Stimulated activated effector memory CD8-positive, alpha-beta T cell treated with anti-CD3 and anti-CD28 coated beads, Interleukin-12 subunit alpha, Interleukin-12 subunit beta, amount 100 ng/mL, for 72 hours (primary cell): Measurements from ENCODE around the gene HMGXB4.

Source experiments
- ATAC-seq: fragments of 150-1000 bp; cut with Tn5 transposase; 2 replicates; pipeline ENCODE4 v1.10.0; 2021
- DNase-seq, 2 donors: peaks; one replicate each; pipeline ENCODE4 v3.0.0; 2021 to 2022; ENCODE audit warnings: low spot score in 2 of 2
- H3K27ac Mint-ChIP-seq: one replicate; pipeline ENCODE4 v1.8.0; 2022; ENCODE audit warnings: mild to moderate bottlenecking, mixed read lengths
- H3K36me3 Mint-ChIP-seq: one replicate; pipeline ENCODE4 v1.8.0; 2022; ENCODE audit warnings: mild to moderate bottlenecking, mixed read lengths
- H3K4me1 Mint-ChIP-seq: one replicate; pipeline ENCODE4 v1.8.0; 2022; ENCODE audit warnings: mixed read lengths
- H3K4me3 Mint-ChIP-seq: one replicate; pipeline ENCODE4 v1.8.0; 2022; ENCODE audit warnings: mild to moderate bottlenecking, mixed read lengths
- H3K9me3 Mint-ChIP-seq: one replicate; pipeline ENCODE4 v1.8.0; 2022; ENCODE audit warnings: mixed read lengths

HMGXB4 gene

DNA sequence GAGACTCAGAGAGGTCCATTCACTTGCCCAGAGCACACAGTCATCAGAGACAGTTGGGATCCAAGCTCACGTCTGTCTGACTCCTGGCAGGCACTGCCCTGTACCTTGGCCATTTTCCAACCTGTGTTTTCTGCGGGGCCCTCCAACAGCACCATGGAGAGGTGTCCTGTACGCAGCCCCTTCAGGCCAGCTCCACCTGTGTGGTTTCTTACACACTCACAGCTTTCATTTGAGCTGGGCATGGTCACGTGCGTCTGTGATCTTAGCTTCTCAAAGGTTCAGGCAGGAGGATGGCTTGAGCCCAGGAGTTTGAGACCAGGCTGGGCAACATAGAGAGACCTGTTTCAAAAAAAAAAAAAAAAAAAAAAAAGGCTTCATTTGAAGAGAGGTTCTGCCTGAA is 66.8 kb downstream of the HMGXB4 start:
- no peak overlapping the region for H3K27ac Mint-ChIP-seq
- peaks cover 10% of the 10 kb centered on the region for H3K4me1 Mint-ChIP-seq
- H3K9me3 Mint-ChIP-seq: no peaks in the 10 kb centered on the region
- H3K36me3 Mint-ChIP-seq: peaks cover 55% of the 10 kb centered on the region
- H3K4me3 Mint-ChIP-seq: no peak overlapping the region
- no peak for ATAC-seq
- DNase-seq: no peak

DNA sequence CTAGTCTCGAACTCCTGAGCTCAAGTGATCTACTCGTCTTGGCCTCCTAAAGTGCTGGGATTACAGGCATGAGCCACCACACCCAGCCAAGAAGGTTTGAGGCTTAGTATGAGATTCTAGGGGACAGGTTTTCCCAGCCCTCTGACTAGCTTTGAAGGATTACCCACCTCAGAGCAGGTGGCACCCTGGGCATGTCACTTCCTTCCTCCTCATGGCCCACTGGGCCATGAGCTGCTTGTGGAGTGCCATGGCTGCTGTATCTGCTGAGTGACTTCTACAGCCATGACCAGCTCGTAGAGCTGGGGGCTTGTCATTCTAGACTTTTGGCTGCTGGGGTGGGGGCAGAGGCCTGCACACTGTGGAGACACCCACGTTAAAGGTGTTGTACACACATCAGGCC is 67.5 kb downstream of the HMGXB4 start:
- DNase-seq: no peak
- H3K4me1 Mint-ChIP-seq: peaks cover 10% of the 10 kb centered on the region
- peaks cover 55% of the 10 kb centered on the region for H3K36me3 Mint-ChIP-seq
- H3K4me3 Mint-ChIP-seq: no peak overlapping the region
- no peak overlapping the region for H3K27ac Mint-ChIP-seq
- H3K9me3 Mint-ChIP-seq: no peaks in the 10 kb centered on the region
- no peak for ATAC-seq

DNA sequence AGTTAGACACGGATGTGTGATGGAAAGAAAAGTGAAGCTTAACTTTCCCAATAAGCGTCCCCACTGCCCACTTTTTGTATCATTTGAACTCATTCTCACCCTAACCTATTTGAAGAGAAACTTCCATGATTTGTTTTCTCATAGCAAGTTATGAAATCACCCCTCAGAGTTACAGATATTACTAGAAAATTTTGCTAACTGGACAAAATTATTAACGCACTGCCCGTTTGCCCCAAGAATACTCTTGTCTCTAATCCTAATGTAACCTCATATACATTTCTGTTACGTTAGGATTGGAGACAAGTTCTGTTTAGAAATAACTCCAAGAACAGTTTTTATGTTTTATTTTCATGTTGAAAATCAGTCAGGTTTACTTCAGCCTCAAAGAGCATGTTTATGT is 67.9 kb downstream of the HMGXB4 start:
- DNase-seq (no peak), ATAC-seq (no peak)
- Mint-ChIP-seq H3K4me3 (no peak overlapping the region), H3K4me1 (peaks cover 13% of the 10 kb centered on the region), H3K27ac (no peak overlapping the region), H3K9me3 (no peaks in the 10 kb centered on the region), H3K36me3 (peaks cover 57% of the 10 kb centered on the region)

DNA sequence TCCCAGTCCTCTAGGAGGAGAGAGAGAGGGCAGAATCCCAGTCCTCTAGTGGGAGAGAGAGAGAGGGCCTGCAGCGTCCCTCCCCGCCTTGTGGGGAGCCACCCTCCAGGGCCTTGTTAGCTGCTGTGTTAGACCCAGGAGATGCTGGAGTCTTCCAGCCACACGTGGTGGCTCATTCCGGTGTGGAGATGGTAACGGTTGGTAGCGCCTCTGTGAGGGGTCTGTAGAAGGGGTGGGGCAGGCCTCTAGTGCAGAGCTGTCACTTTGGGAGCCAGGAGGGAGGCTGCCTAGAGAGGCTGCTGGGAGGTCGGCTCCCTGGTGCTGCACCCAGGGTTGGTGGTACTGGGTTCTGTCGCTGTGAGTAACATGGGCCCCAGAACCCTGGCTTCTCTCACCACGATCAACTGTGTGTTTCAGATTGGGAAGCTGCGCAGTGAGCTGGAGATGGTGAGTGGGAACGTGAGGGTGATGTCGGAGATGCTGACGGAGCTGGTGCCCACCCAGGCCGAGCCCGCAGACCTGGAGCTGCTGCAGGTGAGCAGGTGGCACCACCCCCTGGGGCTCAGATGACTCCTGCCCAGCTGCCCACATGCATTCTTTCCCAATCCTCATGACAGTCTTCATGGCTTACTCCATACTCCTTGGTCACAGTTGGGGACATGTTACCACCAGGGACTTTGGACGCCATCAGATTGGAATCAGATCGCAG is 69.7 kb downstream of the HMGXB4 start:
- Mint-ChIP-seq H3K4me1 (peaks cover 20% of the 10 kb centered on the region), H3K27ac (peak overlapping the region; percentile 20), H3K36me3 (peaks cover 62% of the 10 kb centered on the region), H3K4me3 (no peak overlapping the region), H3K9me3 (no peaks in the 10 kb centered on the region)
- ATAC-seq: no peak
- no peak for DNase-seq

DNA sequence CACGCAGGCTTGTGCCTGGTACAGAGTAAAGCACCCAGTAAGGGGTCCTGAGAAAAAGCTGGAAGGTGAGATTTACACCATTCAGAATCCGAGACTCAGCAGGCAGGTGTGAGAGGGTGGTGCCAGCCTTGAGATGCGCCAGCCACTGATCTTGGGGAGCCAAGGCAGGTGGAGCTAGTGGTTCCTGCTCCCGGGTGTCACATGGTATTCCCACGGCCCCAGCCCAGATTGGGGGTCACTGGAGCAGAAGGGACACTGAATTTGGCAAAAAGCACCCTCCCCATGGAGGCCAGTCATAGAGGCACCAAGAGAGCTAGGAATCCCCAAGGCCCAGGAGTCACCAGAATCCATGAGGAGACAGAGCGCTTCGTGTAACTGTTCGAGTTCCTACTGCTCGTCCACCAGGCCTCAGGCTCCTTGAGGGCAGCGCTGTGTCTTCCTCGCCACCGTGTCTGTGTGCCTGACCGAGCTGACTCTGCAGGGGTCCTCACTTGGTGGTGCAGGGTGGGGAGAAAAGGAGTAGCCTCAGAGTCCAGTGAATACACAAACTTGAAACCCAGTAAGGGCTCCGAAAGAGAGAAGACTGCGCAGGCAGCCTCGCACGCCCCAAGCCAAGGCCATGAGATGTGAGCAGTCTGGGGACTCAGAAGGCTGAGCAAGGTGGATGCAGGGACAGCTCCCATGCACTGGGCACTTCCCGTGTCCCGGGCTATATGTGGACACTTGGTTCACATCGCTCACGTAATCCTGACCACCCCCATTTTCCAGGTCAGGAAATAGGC is 70.6 kb downstream of the HMGXB4 start:
- no peak for DNase-seq
- H3K4me1 Mint-ChIP-seq: peaks cover 20% of the 10 kb centered on the region
- no peaks in the 10 kb centered on the region for H3K9me3 Mint-ChIP-seq
- H3K36me3 Mint-ChIP-seq: peaks cover 59% of the 10 kb centered on the region
- H3K27ac Mint-ChIP-seq: no peak overlapping the region
- no peak for ATAC-seq
- no peak overlapping the region for H3K4me3 Mint-ChIP-seq

DNA sequence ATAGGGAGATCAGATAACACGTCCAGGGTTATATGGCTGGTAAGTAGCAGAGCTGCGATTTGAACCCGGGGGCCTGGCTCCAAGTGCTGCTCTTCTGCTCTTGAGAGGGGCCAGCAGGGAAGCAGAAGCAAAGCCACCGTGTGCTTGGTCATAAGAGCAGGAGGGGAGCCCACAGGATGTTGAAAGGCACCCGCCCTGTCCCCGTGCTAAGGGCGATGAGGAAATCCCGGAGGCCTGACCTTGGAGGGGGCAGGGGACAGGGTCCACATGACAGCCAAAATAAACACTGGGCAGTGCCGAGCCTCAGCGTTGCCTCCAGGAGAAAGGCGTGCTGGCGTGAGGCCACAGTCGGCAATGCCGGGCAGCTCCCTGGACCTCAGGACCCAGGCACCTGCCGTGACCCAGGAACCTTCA is 71.2 kb downstream of the HMGXB4 start:
- H3K9me3 Mint-ChIP-seq: no peaks in the 10 kb centered on the region
- H3K27ac Mint-ChIP-seq: no peak overlapping the region
- no peak overlapping the region for H3K4me3 Mint-ChIP-seq
- ATAC-seq: no peak
- peaks cover 20% of the 10 kb centered on the region for H3K4me1 Mint-ChIP-seq
- no peak for DNase-seq
- peaks cover 53% of the 10 kb centered on the region for H3K36me3 Mint-ChIP-seq

DNA sequence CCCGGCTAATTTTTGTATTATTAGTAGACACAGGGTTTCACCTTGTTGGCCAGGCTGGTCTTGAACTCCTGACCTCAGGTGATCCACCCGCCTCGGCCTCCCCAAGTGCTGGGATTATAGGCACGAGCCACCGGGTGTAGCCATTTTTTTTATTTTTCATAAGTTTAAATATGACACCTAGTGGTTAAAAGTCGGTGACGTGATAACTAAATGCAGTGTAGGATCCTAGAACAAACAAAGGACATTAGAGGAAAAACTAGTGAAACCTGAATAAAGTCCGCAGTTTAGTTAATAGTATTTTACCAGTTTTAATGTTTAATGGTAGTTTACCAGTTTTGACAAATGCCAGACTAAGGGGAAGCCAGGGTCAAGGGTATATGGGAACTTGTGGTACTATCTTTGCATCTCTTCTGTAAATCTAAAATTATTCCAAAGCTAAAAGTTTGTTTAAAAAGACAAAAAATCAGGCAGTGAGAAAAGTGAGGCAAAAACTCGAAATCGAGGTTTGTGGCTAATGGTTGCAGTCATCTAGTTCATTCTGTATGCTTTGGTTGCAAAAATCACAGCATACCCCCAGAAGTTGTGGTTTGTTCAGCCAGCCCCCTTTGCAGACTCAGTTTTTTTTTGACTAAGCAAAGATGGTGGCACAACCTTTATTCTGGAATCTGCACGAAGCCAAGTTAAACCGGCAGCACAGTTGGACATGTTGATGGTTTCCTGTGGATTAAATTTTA is 72.0 kb downstream of the HMGXB4 start:
- Mint-ChIP-seq H3K4me3 (no peak overlapping the region), H3K9me3 (no peaks in the 10 kb centered on the region), H3K4me1 (peaks cover 26% of the 10 kb centered on the region), H3K36me3 (peaks cover 52% of the 10 kb centered on the region), H3K27ac (no peak overlapping the region)
- ATAC-seq (peak; percentile 23), DNase-seq (no peak)

DNA sequence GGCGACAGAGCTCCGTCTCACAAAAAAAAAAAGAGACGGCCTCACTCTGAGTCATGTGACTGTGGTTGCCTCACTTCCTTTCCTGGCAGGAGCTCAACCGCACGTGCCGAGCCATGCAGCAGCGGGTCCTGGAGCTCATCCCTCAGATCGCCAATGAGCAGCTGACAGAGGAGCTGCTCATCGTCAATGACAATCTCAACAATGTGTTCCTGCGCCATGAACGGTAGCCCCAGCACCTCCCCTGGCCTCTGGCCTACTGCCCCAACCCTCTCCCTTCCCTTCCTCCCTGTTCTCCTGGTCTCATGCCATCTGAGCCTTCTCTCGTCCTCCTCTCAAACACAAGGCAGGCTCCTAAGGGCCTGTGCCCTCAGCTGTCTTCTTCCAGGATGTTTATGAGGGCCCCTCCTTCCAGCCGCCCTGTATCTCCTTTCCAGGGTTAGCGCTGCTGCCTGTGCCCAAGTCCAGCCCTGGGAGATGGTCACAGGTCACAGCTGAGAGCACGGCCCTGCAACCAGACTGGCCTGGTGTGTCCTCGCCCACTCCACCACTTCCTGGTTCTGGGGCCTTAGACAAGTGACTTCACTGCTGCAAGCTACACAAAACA is 73.1 kb downstream of the HMGXB4 start:
- Mint-ChIP-seq H3K9me3 (no peaks in the 10 kb centered on the region), H3K36me3 (peaks cover 41% of the 10 kb centered on the region), H3K4me3 (peak overlapping the region; percentile 56), H3K4me1 (peaks cover 28% of the 10 kb centered on the region), H3K27ac (peak overlapping the region; percentile 85)
- ATAC-seq (peak; percentile 65), DNase-seq (no peak)

DNA sequence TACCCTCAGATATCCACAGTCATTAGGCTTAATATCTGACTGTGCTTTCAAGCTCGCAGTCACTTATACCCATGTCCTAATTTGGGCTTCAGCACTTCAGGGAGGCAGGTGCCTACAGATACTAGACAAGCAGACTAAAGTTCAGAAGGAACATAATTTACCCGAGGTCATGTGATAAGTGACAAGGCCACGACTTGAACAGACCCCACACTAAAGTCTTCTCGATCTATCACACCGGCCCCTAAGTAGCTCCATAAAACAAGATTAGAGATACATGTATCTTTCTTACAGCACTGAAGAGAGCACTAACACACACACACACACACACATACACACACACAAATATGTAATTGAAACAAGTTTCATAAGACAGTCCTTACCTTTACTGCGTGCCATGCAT is 75.0 kb downstream of the HMGXB4 start:
- ATAC-seq (no peak), DNase-seq (no peak)
- Mint-ChIP-seq H3K4me1 (peaks cover 22% of the 10 kb centered on the region), H3K36me3 (peaks cover 24% of the 10 kb centered on the region), H3K27ac (no peak overlapping the region), H3K4me3 (no peak overlapping the region), H3K9me3 (no peaks in the 10 kb centered on the region)

DNA sequence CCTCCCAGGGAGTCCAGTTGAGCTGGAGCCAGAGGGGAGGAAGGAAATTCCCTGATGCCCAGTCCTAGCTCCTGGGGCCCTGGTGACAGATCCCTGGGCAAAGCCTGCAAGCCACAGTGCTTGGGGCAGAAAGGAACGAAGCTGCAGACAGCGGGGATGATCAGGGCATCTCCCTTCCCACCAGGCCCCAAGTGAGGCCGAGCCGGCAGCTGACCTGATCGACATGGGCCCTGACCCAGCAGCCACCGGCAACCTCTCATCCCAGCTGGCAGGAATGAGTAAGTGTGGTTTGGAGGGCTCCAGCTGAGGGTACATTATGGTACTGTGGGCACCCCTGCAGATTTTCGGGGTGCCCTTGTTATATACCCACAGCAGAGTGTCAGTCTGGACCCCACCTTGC is 75.9 kb downstream of the HMGXB4 start:
- no peak overlapping the region for H3K4me3 Mint-ChIP-seq
- DNase-seq (no peak), ATAC-seq (no peak)
- peaks cover 23% of the 10 kb centered on the region for H3K36me3 Mint-ChIP-seq
- H3K4me1 Mint-ChIP-seq: peaks cover 26% of the 10 kb centered on the region
- no peaks in the 10 kb centered on the region for H3K9me3 Mint-ChIP-seq
- H3K27ac Mint-ChIP-seq: no peak overlapping the region

DNA sequence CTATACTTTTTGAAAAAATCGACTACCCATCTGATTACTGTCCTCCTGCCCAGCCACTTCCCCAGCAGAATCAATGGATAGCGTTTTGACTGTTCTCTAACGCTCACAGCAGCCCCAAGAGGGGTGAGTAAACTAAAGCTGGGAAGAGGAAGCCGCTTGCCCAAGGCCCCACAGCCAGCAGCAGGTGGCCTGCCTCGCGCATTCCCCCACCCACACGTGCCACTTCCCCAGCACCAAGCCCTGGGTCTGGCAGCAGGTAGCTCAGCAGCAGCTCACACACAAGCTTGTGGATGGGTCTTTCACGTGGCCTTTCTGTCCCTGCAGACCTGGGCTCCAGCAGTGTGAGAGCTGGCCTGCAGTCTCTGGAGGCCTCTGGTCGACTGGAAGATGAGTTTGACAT is 76.7 kb downstream of the HMGXB4 start:
- Mint-ChIP-seq H3K9me3 (no peaks in the 10 kb centered on the region), H3K36me3 (peaks cover 29% of the 10 kb centered on the region), H3K4me1 (peaks cover 23% of the 10 kb centered on the region), H3K4me3 (no peak overlapping the region), H3K27ac (peak overlapping the region; percentile 81)
- ATAC-seq (peak; percentile 40), DNase-seq (no peak)

DNA sequence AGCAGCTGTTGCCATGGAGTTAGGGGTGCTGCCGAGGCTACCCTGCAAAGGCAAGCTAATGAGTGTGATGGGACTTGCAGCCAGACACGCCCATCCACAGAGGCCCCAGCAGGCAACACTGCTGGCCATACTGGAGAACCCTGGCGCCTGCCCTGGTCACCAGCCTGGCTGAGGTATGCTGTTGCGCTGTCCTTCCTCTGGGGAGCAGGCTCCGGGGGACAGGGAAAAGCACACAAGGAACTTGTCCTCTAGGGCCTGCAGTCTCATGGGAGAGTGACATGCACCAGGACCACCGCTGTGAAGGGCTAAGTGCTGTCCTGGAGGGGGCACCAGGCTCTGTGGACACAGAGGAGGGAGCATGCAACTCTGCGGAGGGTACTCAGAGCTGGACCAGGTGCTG is 78.2 kb downstream of the HMGXB4 start:
- Mint-ChIP-seq H3K4me1 (peaks cover 17% of the 10 kb centered on the region), H3K27ac (no peak overlapping the region), H3K36me3 (peaks cover 39% of the 10 kb centered on the region), H3K9me3 (no peaks in the 10 kb centered on the region), H3K4me3 (no peak overlapping the region)
- DNase-seq (no peak), ATAC-seq (no peak)

DNA sequence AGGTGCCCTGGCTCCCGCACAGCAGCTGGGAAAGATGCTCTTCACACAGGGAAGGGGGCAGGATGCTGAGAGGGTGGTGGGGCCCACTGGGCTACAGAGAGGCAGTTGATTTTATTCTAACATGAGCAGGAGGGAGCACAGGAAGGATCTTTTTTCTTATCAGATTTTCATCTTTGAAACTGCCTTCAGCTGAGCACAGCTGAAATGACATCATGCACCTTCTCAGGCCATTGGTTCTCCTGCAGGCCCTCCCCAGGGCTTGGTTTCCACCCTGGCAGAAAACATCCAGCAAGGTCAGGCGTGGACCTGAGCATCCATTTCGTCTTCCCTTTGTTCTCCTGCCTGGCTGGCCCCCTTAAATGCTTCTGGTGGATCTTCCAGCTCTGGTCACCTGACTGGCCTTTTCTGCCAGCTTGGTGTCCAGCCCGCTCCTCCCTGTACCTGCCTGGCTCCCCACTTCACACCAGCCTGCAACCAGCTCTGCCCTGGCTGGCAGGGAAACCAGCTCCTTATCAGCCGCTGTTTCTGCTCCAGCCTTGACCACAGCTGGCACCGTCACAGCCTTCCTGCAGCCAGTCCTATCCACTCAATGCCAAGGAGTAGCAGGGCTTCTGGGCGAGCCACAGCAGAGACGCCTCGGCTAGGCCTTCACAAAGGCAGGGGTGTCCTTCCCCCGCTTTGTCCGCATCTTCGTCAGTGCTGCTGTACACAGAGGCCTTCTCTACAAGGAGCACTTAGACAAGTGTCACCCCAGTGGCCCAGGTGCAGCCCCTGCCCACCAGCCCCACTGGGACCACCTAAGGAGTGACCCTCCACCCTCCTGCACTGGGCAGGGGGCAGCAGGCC is 78.9 kb downstream of the HMGXB4 start:
- peaks cover 39% of the 10 kb centered on the region for H3K36me3 Mint-ChIP-seq
- H3K9me3 Mint-ChIP-seq: no peaks in the 10 kb centered on the region
- no peak for DNase-seq
- ATAC-seq: peak; percentile 6
- H3K4me1 Mint-ChIP-seq: peaks cover 13% of the 10 kb centered on the region
- no peak overlapping the region for H3K27ac Mint-ChIP-seq
- H3K4me3 Mint-ChIP-seq: no peak overlapping the region

DNA sequence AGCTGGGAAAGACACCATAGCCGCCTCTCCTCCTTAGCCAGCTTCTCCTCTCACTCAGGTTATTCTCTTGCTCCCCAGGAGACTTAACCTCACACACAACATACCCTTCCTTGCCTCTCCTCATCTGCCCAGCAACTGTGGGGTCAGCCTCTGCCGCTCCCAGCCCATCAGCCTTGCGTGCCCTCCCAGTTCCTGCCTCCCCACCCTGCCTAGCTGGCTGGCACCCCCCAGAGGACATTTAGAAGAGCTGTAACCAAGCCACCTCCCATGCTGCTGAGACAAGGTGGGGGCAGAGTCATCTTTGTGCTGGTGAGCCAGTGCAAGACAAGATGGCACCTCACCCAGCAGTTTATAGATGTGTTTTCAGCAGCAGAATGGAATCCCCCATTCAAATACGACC is 80.6 kb downstream of the HMGXB4 start:
- Mint-ChIP-seq H3K4me1 (peaks cover 13% of the 10 kb centered on the region), H3K36me3 (peaks cover 34% of the 10 kb centered on the region), H3K4me3 (no peak overlapping the region), H3K9me3 (no peaks in the 10 kb centered on the region), H3K27ac (no peak overlapping the region)
- DNase-seq: no peak
- ATAC-seq: peak; percentile 33
